K562 (cell line): ENCODE results near the gene PFKP. TPM values are rescaled to one million over a fixed set of nuclear protein-coding genes. Genes with fewer than 3 reads are reported as not detected.

Source experiments
- ATAC-seq: fragments of 200-7000 bp; cut with Tn5 transposase; 3 replicates; pipeline ENCODE4 v1.9.1; 2020; ENCODE audit warnings: moderate library complexity
- BruUV-seq: library from RNA; stranded (reverse); fragments of 400-500 nt; replicated peaks from 2 replicates; lab custom pipeline; 2021; lab: Mats Ljungman, UMichigan
- CTCF ChIA-PET: fragments of 300-600 bp; formaldehyde crosslinking; extraction: SDS; loops from one replicate; lab custom pipeline; 2021; ENCODE audit warnings: low intra/inter-chr PET ratio; lab: Yijun Ruan, JAX
- POLR2A ChIA-PET: fragments of 300-600, 350-650 bp; sonication (Branson Sonifier 250); formaldehyde crosslinking; extraction: SDS; loops from one replicate; lab custom pipeline; 2021; ENCODE audit warnings: antibody characterized with exemption, inconsistent platforms; lab: Yijun Ruan, JAX
- DNase-seq, 4 experiments: peaks; one replicate each; pipeline versions ENCODE4 v3.0.0 to v3.0.0-alpha.2; 2011 to 2018; ENCODE audit warnings: low spot score in 3 of 4, mixed read lengths in 3 of 4; ENCODE audit errors: extremely low read depth in 1 of 4
- FAIRE-seq: peaks from 2 replicates; lab custom pipeline; 2011; peaks lifted over from hg19 to GRCh38; lab: Jason Lieb, UNC
- H2AFZ ChIP-seq: 2 replicates; pipeline ENCODE4 v1.6.0; 2011; ENCODE audit warnings: low read depth, low read length, control low read depth, inconsistent platforms
- H3K27ac ChIP-seq: fragments of 200-600 bp; 3 replicates; pipeline ENCODE4 v1.8.0; 2011; ENCODE audit warnings: low read depth, mild to moderate bottlenecking, control low read depth, inconsistent platforms, low read length, moderate library complexity, mixed read lengths; ENCODE audit errors: extremely low read depth
- H3K27me3 ChIP-seq, 2 experiments: fragments of 300-600 bp in 1 of 2; 2 replicates in 1 of 2; 3 replicates in 1 of 2; pipeline versions ENCODE4 v1.6.0 to v1.8.0; 2011; ENCODE audit warnings: inconsistent platforms in 2 of 2, low read length in 2 of 2, mild to moderate bottlenecking in 1 of 2, mixed read lengths in 1 of 2, moderate library complexity in 1 of 2; ENCODE audit not compliant: control insufficient read depth in 2 of 2, insufficient read depth in 2 of 2
- H3K36me3 ChIP-seq: fragments of 300-600 bp; 3 replicates; pipeline ENCODE4 v1.8.0; 2011; ENCODE audit warnings: mild to moderate bottlenecking, low read length, inconsistent platforms; ENCODE audit not compliant: control insufficient read depth, insufficient read depth
- H3K4me1 ChIP-seq, 2 experiments: fragments of 200-600 bp in 1 of 2; replicated peaks in 1 of 2; 2 replicates in 1 of 2; 3 replicates in 1 of 2; pipeline versions ENCODE4 v1.5.1 to v1.8.0; 2011; ENCODE audit warnings: inconsistent platforms in 2 of 2, low read length in 2 of 2, mild to moderate bottlenecking in 1 of 2, mixed read lengths in 1 of 2, moderate library complexity in 1 of 2; ENCODE audit not compliant: control insufficient read depth in 2 of 2, insufficient read depth in 2 of 2
- H3K4me2 ChIP-seq: 2 replicates; pipeline ENCODE4 v1.6.1; 2011; ENCODE audit warnings: low read length, control low read depth, inconsistent platforms, mixed read lengths; ENCODE audit not compliant: insufficient read depth
- H3K4me3 ChIP-seq: fragments of 200-600 bp; sonication (generic), shearing (Covaris generic); 2 replicates; pipeline ENCODE4 v1.5.1; 2016; ENCODE audit warnings: control low read depth, inconsistent platforms
- H3K79me2 ChIP-seq: fragments of 200-600 bp; 3 replicates; pipeline ENCODE4 v1.8.0; 2011; ENCODE audit warnings: low read length, inconsistent platforms; ENCODE audit not compliant: control insufficient read depth, insufficient read depth
- H3K9ac ChIP-seq, 2 experiments: 2 replicates each; pipeline versions ENCODE4 v1.6.0 to v1.6.1; 2011; ENCODE audit warnings: low read depth in 2 of 2, low read length in 2 of 2, control low read depth in 1 of 2, inconsistent platforms in 1 of 2, mild to moderate bottlenecking in 1 of 2, mixed read lengths in 1 of 2; ENCODE audit not compliant: insufficient read depth in 1 of 2
- H3K9me1 ChIP-seq: one replicate; pipeline ENCODE4 v1.6.0; 2011; ENCODE audit warnings: inconsistent platforms, mild to moderate bottlenecking, low read length, moderate library complexity; ENCODE audit not compliant: control insufficient read depth, insufficient read depth
- H3K9me3 ChIP-seq: replicated peaks from 2 replicates; pipeline ENCODE4 v1.5.1; 2011; ENCODE audit warnings: low read depth, low read length, inconsistent platforms; ENCODE audit not compliant: control insufficient read depth, insufficient read depth
- H4K20me1 ChIP-seq: replicated peaks from 2 replicates; pipeline ENCODE4 v1.6.1; 2011; ENCODE audit warnings: low read length, inconsistent platforms, mixed read lengths; ENCODE audit not compliant: control insufficient read depth, insufficient read depth
- CUX1 ChIP-seq: fragments of 200-800 bp; sonication (Bioruptor generic); IDR thresholded peaks from 2 replicates; pipeline ENCODE4 v1.6.1; 2016; ENCODE audit warnings: missing genetic modification characterization, missing compliant biosample characterization
- MYNN ChIP-seq, 2 experiments: sonication (generic); formaldehyde crosslinking in 1 of 2; IDR thresholded peaks; 2 replicates each; pipeline versions ENCODE4 v1.5.0 to v1.6.1; 2016 to 2020; ENCODE audit warnings: antibody characterized with exemption in 1 of 2, missing genetic modification reagents in 1 of 2
- POLR2G ChIP-seq: fragments of 200-400 bp; formaldehyde crosslinking; IDR thresholded peaks from 2 replicates; pipeline ENCODE4 v1.6.1; 2017; ENCODE audit warnings: low read depth, mild to moderate bottlenecking, antibody characterized with exemption, low read length, moderate library complexity
- PRMT5 ChIP-seq: sonication (generic); formaldehyde crosslinking; IDR thresholded peaks from 2 replicates; pipeline ENCODE4 v1.5.0; 2020; ENCODE audit warnings: missing genetic modification reagents
- RBM22 ChIP-seq: fragments of 200-400 bp; formaldehyde crosslinking; IDR thresholded peaks from 2 replicates; pipeline ENCODE4 v1.6.1; 2018; ENCODE audit warnings: low read length, low read depth; ENCODE audit not compliant: poor library complexity, severe bottlenecking
- TAF9B ChIP-seq: fragments of 450-650 bp; IDR thresholded peaks from 2 replicates; pipeline ENCODE4 v1.6.1; 2018; ENCODE audit warnings: mild to moderate bottlenecking; ENCODE audit not compliant: partially characterized antibody
- USF1 ChIP-seq: sonication (generic); formaldehyde crosslinking; IDR thresholded peaks from 2 replicates; pipeline ENCODE4 v1.9.0; 2022; ENCODE audit warnings: mild to moderate bottlenecking, missing genetic modification reagents
- WGBS: fragments of 100-300 bp; shearing (Covaris generic); methylation state at CpG from one replicate; pipeline ENCODE4 v1.1.6; 2016; ENCODE audit warnings: low coverage, mixed read lengths; ENCODE audit not compliant: insufficient coverage; ENCODE audit errors: missing lambda C conversion rate; 5-methylcytosine and 5-hydroxymethylcytosine counted together
- in situ Hi-C: fragments of 300-500 bp; cut with MboI; formaldehyde crosslinking; loops from 4 replicates; pipeline ENCODE4 v1.15.0; 2018; ENCODE audit warnings: inconsistent platforms, mixed read lengths
- intact Hi-C: fragments of 100-400 bp; cut with micrococcal nuclease; formaldehyde crosslinking; loops from 2 replicates; pipeline ENCODE4 v1.14.2; 2022
- polyA plus RNA-seq, 8 experiments: library from polyadenylated mRNA; depleted of rRNA in 4 of 8; stranded (reverse) in 5 of 8; unstranded in 3 of 8; fragments of >200 nt; fragmentation: Nextera tagmentation in 2 of 8; fragmentation: Illumina TruSeq in 1 of 8; extraction: Ambion mirVana in 2 of 8; extraction: Trizol in 1 of 8; gene quantifications; 2 replicates each; pipeline versions ENCODE4 v1.2.1 to v1.2.3, GENCODE V29; 2011 to 2014; ENCODE audit warnings: inconsistent platforms in 1 of 8, missing spikeins in 1 of 8
- total RNA-seq, 7 experiments: library from RNA; depleted of rRNA in 6 of 7; stranded (reverse); fragments of >200 nt in 6 of 7; fragmentation: Illumina TruSeq in 2 of 7; extraction: Trizol in 2 of 7; gene quantifications; 2 replicates each; pipeline versions ENCODE4 v1.2.1 to v1.2.3, GENCODE V29; 2011 to 2021; ENCODE audit warnings: low replicate concordance in 1 of 7

The PFKP gene
- total and polyA plus RNA-seq, 9 of the 15 experiments (the other 6 are each of a cell fraction or from before 2014, with no cell fraction given), result 23.5 to 116 (median 62.1) TPM

- Histone ChIP-seq H3K4me1 (peaks cover 0 to 18% of the 10 kb centered on the region in 2 experiments; a peak in 2 of 5 replicates), H3K79me2 (no peaks in the 10 kb centered on the region), H4K20me1 (no peaks in the 10 kb centered on the region), H2AFZ (no peak overlapping the region), H3K4me3 (no peak overlapping the region), H3K9ac (no peak overlapping the region; a peak in 1 of 4 replicates), H3K27me3 (no peaks in the 10 kb centered on the region), H3K9me3 (no peaks in the 10 kb centered on the region), H3K36me3 (peaks cover 94% of the 10 kb centered on the region; the same call in 2 of the 3 replicates), H3K9me1 (no peaks in the 10 kb centered on the region), H3K27ac (no peak overlapping the region), H3K4me2 (no peak overlapping the region)
- POLR2A ChIA-PET, result interaction anchor here (0.7 to 1.1 kb wide), 2 partner anchors 15 to 29 kb away, joined by 3 read pairs; no protein-coding TSS in a partner anchor
- DNase-seq (no peak), ATAC-seq (no peak), FAIRE-seq (no peak)
- in situ Hi-C loops, result no loop called here
- intact Hi-C loops, result no loop called here
- CTCF ChIA-PET, result no interaction called here
- no peak for TF ChIP-seq TAF9B
- TF ChIP-seq RBM22, result peak; percentile 81
- TF ChIP-seq MYNN (IDR thresholded peaks at IDR 0.05), result 0 out of 2 replicates have a peak, but pooled peaks have one; percentile 8
- no peak for TF ChIP-seq MYNN (CRISPR knock-in tag; IDR thresholded peaks at IDR 0.05)
- peak; percentile 57 for TF ChIP-seq POLR2G
- TF ChIP-seq CUX1 (CRISPR knock-in tag), result no peak
- no peak for TF ChIP-seq USF1 (CRISPR knock-in tag)
- no peak for TF ChIP-seq PRMT5 (CRISPR knock-in tag)
- no TSS peak for BruUV-seq
- 91% methylated on average over 32 of the region's 40 CpGs for whole genome bisulfite sequencing
These were observed 57.2 kb downstream of the PFKP start for GRCh38 chr10:3124412-3125175.
